GM21360 (cell line): ENCODE measurements around the gene EDA2R.

Experiments used
- ATAC-seq: cut with Tn5 transposase; IDR thresholded peaks from one replicate; pipeline ENCODE4 v1.9.1; 2021; ENCODE audit warnings: mild to moderate bottlenecking, moderate library complexity; ENCODE audit not compliant: unreplicated experiment

Gene EDA2R

GRCh38 chrX:66638591-66639500 is at the start of gene EDA2R:
TSS of gene EDA2R (minus strand) at chrX:66639078. CDS start at chrX:66616020, 23,058 bp downstream.
- ATAC-seq = peak; percentile 81

GRCh38 chrX:66684196-66684595 is 45.3 kb upstream of the EDA2R start:
- no peak for ATAC-seq

- ATAC-seq = no peak
Observed at GRCh38 chrX:66680451-66680850, 41.6 kb upstream of the EDA2R start.

GRCh38 chrX:66677430-66677829 is 38.6 kb upstream of the EDA2R start:
- no peak for ATAC-seq

- ATAC-seq = no peak
Observed at GRCh38 chrX:66676990-66677389, 38.1 kb upstream of the EDA2R start.

- no peak for ATAC-seq
Observed at GRCh38 chrX:66676413-66676812, 37.5 kb upstream of the EDA2R start.

GRCh38 chrX:66675541-66675940 is 36.7 kb upstream of the EDA2R start:
- no peak for ATAC-seq

- ATAC-seq = no peak
Observed at GRCh38 chrX:66674506-66674905, 35.6 kb upstream of the EDA2R start.

- no peak for ATAC-seq
Observed at GRCh38 chrX:66672106-66672505, 33.2 kb upstream of the EDA2R start.

GRCh38 chrX:66654411-66654810 is 15.5 kb upstream of the EDA2R start:
- no peak for ATAC-seq

GRCh38 chrX:66635360-66635759 is 3.5 kb downstream of the EDA2R start:
- no peak for ATAC-seq

- ATAC-seq = no peak
Observed at GRCh38 chrX:66634272-66634671, 4.6 kb downstream of the EDA2R start.

- ATAC-seq = no peak
Observed at GRCh38 chrX:66633541-66633940, 5.3 kb downstream of the EDA2R start.

GRCh38 chrX:66632981-66633380 is 5.9 kb downstream of the EDA2R start:
- ATAC-seq = no peak

- ATAC-seq = no peak
Observed at GRCh38 chrX:66632473-66632872, 6.4 kb downstream of the EDA2R start.

GRCh38 chrX:66625525-66625924 is 13.4 kb downstream of the EDA2R start:
- ATAC-seq = peak; percentile 43

GRCh38 chrX:66622209-66622608 is 16.7 kb downstream of the EDA2R start:
- ATAC-seq = no peak

GRCh38 chrX:66616944-66617343 is 21.9 kb downstream of the EDA2R start:
- no peak for ATAC-seq

GRCh38 chrX:66602381-66602938 is 36.4 kb downstream of the EDA2R start:
- no peak for ATAC-seq

GRCh38 chrX:66601522-66601921 is 37.4 kb downstream of the EDA2R start:
- no peak for ATAC-seq

- no peak for ATAC-seq
Observed at GRCh38 chrX:66579219-66579618, 59.7 kb downstream of the EDA2R start.

GRCh38 chrX:66553973-66554372 is 84.9 kb downstream of the EDA2R start:
- ATAC-seq = no peak
